AG10803 (cell line): ENCODE data around the gene TECTA.

ENCODE experiments used
- DNase-seq: peaks from one replicate; pipeline ENCODE4 v3.0.0; 2010; ENCODE audit warnings: low read depth
- H3K4me3 ChIP-seq: 2 replicates; pipeline ENCODE4 v1.5.1; 2011; ENCODE audit warnings: mild to moderate bottlenecking, low read length, control low read depth
- CTCF ChIP-seq: conservative IDR thresholded peaks from 2 replicates; pipeline ENCODE4 v1.5.1; 2011; ENCODE audit warnings: mild to moderate bottlenecking, low read length, control low read depth, inconsistent platforms

TECTA gene

GRCh38 chr11:121151207-121151688 is 50.2 kb downstream of the TECTA start:
- H3K4me3 ChIP-seq: no peak overlapping the region
- DNase-seq: no peak
- TF ChIP-seq CTCF: no peak

- DNase-seq: no peak
- no peak for TF ChIP-seq CTCF
- H3K4me3 ChIP-seq: no peak overlapping the region
Measured at GRCh38 chr11:121152764-121153163, 51.7 kb downstream of the TECTA start.

GRCh38 chr11:121153472-121153871 is 52.4 kb downstream of the TECTA start:
- TF ChIP-seq CTCF: no peak
- DNase-seq: no peak

GRCh38 chr11:121154486-121155314 is 53.7 kb downstream of the TECTA start:
- no peak for DNase-seq
- no peak for TF ChIP-seq CTCF
- H3K4me3 ChIP-seq: no peak overlapping the region

More at GRCh38 chr11:121153472-121153871, 52.4 kb downstream of the TECTA start:
- H3K4me3 ChIP-seq: no peak overlapping the region

- DNase-seq: no peak
- H3K4me3 ChIP-seq: no peak overlapping the region
- no peak for TF ChIP-seq CTCF
Measured at GRCh38 chr11:121157756-121158155, 56.7 kb downstream of the TECTA start.

- no peak for DNase-seq
- H3K4me3 ChIP-seq: no peak overlapping the region
- no peak for TF ChIP-seq CTCF
Measured at GRCh38 chr11:121159741-121160140, 58.7 kb downstream of the TECTA start.

GRCh38 chr11:121161349-121161917 is 60.4 kb downstream of the TECTA start:
- H3K4me3 ChIP-seq: no peak overlapping the region
- no peak for TF ChIP-seq CTCF
- no peak for DNase-seq
